ENCODE results near the gene MOGAT2. TPM values are rescaled to one million over a fixed set of nuclear protein-coding genes. Genes with fewer than 3 reads are reported as not detected.

The MOGAT2 gene
- polyA plus RNA-seq, 1 of the 3 experiments (the other 2 are of a cell fraction) = 0.03 TPM

DNA sequence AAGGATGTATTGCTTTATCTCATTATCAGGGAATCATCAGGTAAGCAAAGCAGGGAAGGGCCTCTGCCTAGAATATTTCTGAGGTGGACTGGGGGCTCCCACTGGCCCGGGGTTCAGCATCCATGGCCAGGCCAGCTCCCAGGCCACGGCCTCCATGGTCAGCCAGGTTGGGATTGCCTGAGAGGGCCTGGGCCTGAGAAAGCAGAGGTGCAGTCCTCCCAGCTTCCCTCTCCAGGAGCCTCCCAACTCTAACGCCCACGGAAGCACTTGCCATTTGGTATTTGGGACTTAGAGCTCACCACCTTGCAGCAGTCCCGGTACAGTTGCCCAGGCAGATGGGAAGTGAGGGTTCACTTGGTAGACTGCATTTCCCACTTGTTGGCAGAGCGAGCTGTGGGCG, 63.7 kb downstream of the MOGAT2 start:
- Histone ChIP-seq H3K79me2 (ENCODE audit: insufficient read depth) (no peaks in the 10 kb centered on the region), H4K20me1 (ENCODE audit: insufficient read depth) (no peaks in the 10 kb centered on the region), H3K9me3 (no peaks in the 10 kb centered on the region), H3F3A (replicated peaks; ENCODE audit: insufficient read depth) (no peaks in the 10 kb centered on the region), H2AFZ (ENCODE audit: low read depth) (no peak overlapping the region), H3K4me1 (ENCODE audit: control insufficient read depth in 1 of 2, insufficient read depth in 2 of 2, low read depth in 1 of 2, low read length in 1 of 2) (peaks cover 0 to 12% of the 10 kb centered on the region in 2 experiments; a peak in 1 of 4 replicates), H3K4me3 (ENCODE audit: low read depth in 2 of 2, low read length in 1 of 2) (no peak overlapping the region), H3K9ac (no peak overlapping the region), H3K27ac (ENCODE audit: low read depth in 2 of 2, low read length in 1 of 2) (no peak overlapping the region), H3K4me2 (no peak overlapping the region), H3K9me2 (no peaks in the 10 kb centered on the region), H3K27me3 (ENCODE audit: insufficient read depth) (no peaks in the 10 kb centered on the region), H3K36me3 (replicated peaks in 1 of 2; ENCODE audit: control insufficient read depth in 1 of 2, insufficient read depth in 2 of 2, low read length in 1 of 2) (no peaks in the 10 kb centered on the region)
- TF ChIP-seq GABPA (IDR thresholded peaks at IDR 0.05; ENCODE audit: low read depth) = no peak
- TF ChIP-seq JUND (IDR thresholded peaks at IDR 0.05) = no peak
- TF ChIP-seq ELF1 (IDR thresholded peaks at IDR 0.05) = no peak
- TF ChIP-seq RCOR1 (IDR thresholded peaks at IDR 0.05; ENCODE audit: low read length) = no peak
- TF ChIP-seq, protein P1, sequence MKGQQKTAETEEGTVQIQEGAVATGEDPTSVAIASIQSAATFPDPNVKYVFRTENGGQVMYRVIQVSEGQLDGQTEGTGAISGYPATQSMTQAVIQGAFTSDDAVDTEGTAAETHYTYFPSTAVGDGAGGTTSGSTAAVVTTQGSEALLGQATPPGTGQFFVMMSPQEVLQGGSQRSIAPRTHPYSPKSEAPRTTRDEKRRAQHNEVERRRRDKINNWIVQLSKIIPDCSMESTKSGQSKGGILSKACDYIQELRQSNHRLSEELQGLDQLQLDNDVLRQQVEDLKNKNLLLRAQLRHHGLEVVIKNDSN (IDR thresholded peaks at IDR 0.05; ENCODE audit: borderline replicate concordance, low read depth) = no peak
- no peak for TF ChIP-seq EZH2phosphoT487 (IDR thresholded peaks at IDR 0.05; ENCODE audit: borderline replicate concordance, low read depth)
- TF ChIP-seq, protein P2, sequence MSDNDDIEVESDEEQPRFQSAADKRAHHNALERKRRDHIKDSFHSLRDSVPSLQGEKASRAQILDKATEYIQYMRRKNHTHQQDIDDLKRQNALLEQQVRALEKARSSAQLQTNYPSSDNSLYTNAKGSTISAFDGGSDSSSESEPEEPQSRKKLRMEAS (IDR thresholded peaks at IDR 0.05; ENCODE audit: low read depth) = no peak
- TF ChIP-seq POLR2AphosphoS5 (IDR thresholded peaks at IDR 0.05; ENCODE audit: low read depth, low read length) = no peak
- TF ChIP-seq GATA2 (CRISPR knock-in tag; IDR thresholded peaks at IDR 0.05) = no peak
- TF ChIP-seq, protein P3, sequence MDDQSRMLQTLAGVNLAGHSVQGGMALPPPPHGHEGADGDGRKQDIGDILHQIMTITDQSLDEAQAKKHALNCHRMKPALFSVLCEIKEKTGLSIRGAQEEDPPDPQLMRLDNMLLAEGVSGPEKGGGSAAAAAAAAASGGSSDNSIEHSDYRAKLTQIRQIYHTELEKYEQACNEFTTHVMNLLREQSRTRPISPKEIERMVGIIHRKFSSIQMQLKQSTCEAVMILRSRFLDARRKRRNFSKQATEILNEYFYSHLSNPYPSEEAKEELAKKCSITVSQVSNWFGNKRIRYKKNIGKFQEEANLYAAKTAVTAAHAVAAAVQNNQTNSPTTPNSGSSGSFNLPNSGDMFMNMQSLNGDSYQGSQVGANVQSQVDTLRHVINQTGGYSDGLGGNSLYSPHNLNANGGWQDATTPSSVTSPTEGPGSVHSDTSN (IDR thresholded peaks at IDR 0.05) = no peak
- no peak for TF ChIP-seq FOXJ3 (CRISPR knock-in tag; IDR thresholded peaks at IDR 0.05)
- DNase-seq = no peak
- 90% methylated on average over 2 of the region's 7 CpGs for WGBS (ENCODE audit: low lambda C conversion rate)
- ChIA-PET POLR2A (no interaction called here), CTCF (interaction anchor here (1.0 to 2.8 kb wide), 3 partner anchors 21 to 87 kb away, joined by 3 to 18 read pairs (median 4); no protein-coding TSS in a partner anchor)

DNA sequence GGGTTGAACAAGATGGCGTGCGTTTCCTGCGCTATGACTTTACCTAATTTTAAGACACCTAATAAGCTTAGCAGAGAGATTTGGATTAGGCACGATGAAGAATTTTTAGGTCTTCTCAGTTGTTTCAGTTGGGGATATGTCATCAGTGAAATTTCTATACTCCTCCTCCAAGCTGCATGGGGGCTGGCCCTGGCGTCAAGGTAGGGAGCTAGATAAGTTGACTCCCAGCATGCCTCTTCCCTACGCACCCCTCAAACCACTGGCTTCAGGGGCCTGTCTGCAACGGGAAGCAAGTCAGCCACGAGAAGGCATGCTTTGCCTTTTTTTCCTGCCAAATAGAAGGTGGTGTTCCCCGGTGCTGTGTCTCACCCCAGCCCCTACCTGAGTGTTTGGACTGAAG, 64.2 kb downstream of the MOGAT2 start:
- H3K9me2 ChIP-seq = no peaks in the 10 kb centered on the region
- no peak overlapping the region for H2AFZ ChIP-seq (ENCODE audit: low read depth)
- no peaks in the 10 kb centered on the region for H3K27me3 ChIP-seq (ENCODE audit: insufficient read depth)
- no peak overlapping the region for H3K27ac ChIP-seq (ENCODE audit: low read depth in 2 of 2, low read length in 1 of 2)
- ChIA-PET POLR2A (no interaction called here), CTCF (interaction anchor here (1.0 kb wide), 2 partner anchors 21 to 86 kb away, joined by 3 to 4 read pairs; no protein-coding TSS in a partner anchor)
- H3K79me2 ChIP-seq (ENCODE audit: insufficient read depth) = no peaks in the 10 kb centered on the region
- WGBS (ENCODE audit: low lambda C conversion rate) = 94% methylated on average over 9 of the region's 9 CpGs
- H3K9ac ChIP-seq = no peak overlapping the region
- H3K4me2 ChIP-seq = no peak overlapping the region
- no peaks in the 10 kb centered on the region for H3K9me3 ChIP-seq
- no peaks in the 10 kb centered on the region for H4K20me1 ChIP-seq (ENCODE audit: insufficient read depth)
- no peak overlapping the region for H3K4me3 ChIP-seq (ENCODE audit: low read depth in 2 of 2, low read length in 1 of 2)
- TF ChIP-seq GATA2 (CRISPR knock-in tag; IDR thresholded peaks at IDR 0.05) = no peak
- no peak for TF ChIP-seq FOXM1 (IDR thresholded peaks at IDR 0.05; ENCODE audit: low read depth)
- no peak for TF ChIP-seq RXRA (IDR thresholded peaks at IDR 0.05; ENCODE audit: borderline replicate concordance, low read depth)
- TF ChIP-seq, protein P4, sequence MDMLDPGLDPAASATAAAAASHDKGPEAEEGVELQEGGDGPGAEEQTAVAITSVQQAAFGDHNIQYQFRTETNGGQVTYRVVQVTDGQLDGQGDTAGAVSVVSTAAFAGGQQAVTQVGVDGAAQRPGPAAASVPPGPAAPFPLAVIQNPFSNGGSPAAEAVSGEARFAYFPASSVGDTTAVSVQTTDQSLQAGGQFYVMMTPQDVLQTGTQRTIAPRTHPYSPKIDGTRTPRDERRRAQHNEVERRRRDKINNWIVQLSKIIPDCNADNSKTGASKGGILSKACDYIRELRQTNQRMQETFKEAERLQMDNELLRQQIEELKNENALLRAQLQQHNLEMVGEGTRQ (IDR thresholded peaks at IDR 0.05; ENCODE audit: borderline replicate concordance, low read depth, low read length) = no peak
- TF ChIP-seq TAF1 (IDR thresholded peaks at IDR 0.05; ENCODE audit: borderline replicate concordance, low read depth, low read length) = no peak
- no peak for TF ChIP-seq SMC3 (IDR thresholded peaks at IDR 0.05; ENCODE audit: low read depth, low read length)
- TF ChIP-seq GABPA (IDR thresholded peaks at IDR 0.05; ENCODE audit: low read depth) = no peak
- no peak for TF ChIP-seq JUND (IDR thresholded peaks at IDR 0.05)
- no peak for TF ChIP-seq CHD2 (IDR thresholded peaks at IDR 0.05; ENCODE audit: low read length, partially characterized antibody)
- TF ChIP-seq NFIC (IDR thresholded peaks at IDR 0.05; ENCODE audit: borderline replicate concordance) = no peak
- no peak for TF ChIP-seq FOXJ3 (CRISPR knock-in tag; IDR thresholded peaks at IDR 0.05)
- TF ChIP-seq RCOR1 (IDR thresholded peaks at IDR 0.05; ENCODE audit: low read length) = no peak
- no peaks in the 10 kb centered on the region for H3F3A ChIP-seq (replicated peaks; ENCODE audit: insufficient read depth)
- H3K36me3 ChIP-seq (replicated peaks in 1 of 2; ENCODE audit: control insufficient read depth in 1 of 2, insufficient read depth in 2 of 2, low read length in 1 of 2) = no peaks in the 10 kb centered on the region
- no peak for DNase-seq
- peaks cover 0 to 12% of the 10 kb centered on the region in 2 experiments; a peak in 1 of 4 replicates for H3K4me1 ChIP-seq (ENCODE audit: control insufficient read depth in 1 of 2, insufficient read depth in 2 of 2, low read depth in 1 of 2, low read length in 1 of 2)

Data from SK-N-SH (cell line).